NCI-H446 treated with DMSO at 0.1 percent for 48 hours (cell line): ENCODE results near the gene TGFBR1.

ENCODE experiments used
- DNase-seq: peaks from one replicate; lab custom pipeline; 2025; lab: John Stamatoyannopoulos, UW

Gene TGFBR1

GRCh38 chr9:99104459-99105151, at the start of gene TGFBR1:
Gene TGFBR1, plus strand, starts transcription at chr9:99105113. Its CDS starts 93 bp downstream, at chr9:99105206.
- DNase-seq = peak; percentile 69

- DNase-seq = no peak
These were observed 49.5 kb upstream of the TGFBR1 start for GRCh38 chr9:99055384-99055783.

- no peak for DNase-seq
These were observed 48.7 kb upstream of the TGFBR1 start for GRCh38 chr9:99056186-99056585.

- DNase-seq = no peak
These were observed 47.8 kb upstream of the TGFBR1 start for GRCh38 chr9:99056886-99057664.

GRCh38 chr9:99057665-99058625, 47.0 kb upstream of the TGFBR1 start:
- DNase-seq = no peak

DNA sequence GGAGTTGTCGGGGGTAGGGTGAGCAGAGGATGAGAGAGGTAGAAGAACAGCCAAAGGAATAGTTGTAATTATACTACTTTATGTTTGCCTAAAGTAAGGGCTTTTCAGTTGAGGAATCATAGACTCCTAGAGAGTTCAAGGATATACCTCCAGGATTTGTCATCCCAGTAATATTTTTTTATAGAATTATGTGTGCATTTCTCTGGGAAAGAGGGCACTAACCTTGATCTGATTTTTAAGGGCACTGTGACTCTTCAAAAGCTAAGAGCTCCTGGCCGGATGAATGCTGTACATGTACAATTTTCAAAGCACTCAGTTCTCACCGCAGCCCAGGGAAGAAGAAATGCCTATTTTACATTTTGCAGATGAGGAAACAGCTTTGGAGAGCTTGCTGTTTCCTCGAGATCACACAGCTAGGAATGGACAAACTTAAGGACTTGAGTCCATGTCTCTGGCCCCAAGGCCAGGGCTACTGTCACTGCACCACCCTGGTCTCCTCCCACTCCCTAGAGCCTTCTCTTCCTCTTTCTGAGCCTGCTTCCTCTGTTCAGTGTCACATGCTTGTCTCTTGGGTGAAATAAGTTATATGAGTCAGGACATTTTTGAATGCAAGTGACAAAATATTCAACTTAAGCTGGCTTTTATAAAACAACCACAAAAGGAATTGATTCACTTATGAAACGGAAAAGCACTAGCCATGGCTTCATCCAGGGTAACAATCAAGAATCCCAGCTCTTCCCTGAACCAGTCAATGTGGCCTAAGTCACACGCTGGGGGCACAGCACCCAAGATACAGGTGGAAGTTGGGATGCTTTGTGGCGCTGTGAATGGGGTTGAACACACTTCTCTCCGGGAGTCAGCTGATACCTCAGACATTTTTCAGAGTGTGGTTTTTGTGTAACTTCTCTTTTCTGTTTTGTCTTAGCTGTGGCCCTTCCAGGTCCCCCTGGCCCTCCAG, 45.7 kb upstream of the TGFBR1 start:
- no peak for DNase-seq

DNA sequence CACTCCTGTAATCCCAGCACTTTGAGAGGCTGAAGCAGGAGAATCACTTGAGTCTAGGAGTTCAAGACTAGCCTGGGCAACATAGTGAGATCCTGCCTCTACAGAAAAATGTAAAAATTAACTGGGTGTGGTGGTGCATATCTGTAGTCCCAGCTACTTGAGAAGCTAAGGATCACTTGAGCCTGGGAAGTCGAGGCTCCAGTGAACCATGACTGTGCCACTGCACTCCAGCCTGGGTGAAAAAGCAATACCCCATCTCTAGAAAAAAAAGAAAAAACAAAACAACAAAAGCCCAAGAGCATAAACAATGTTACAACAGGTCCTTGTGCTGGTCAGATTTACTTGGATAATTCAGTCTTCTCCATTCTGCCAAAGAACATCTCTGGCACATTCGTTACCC, 44.3 kb upstream of the TGFBR1 start:
- no peak for DNase-seq

- no peak for DNase-seq
These were observed 42.4 kb upstream of the TGFBR1 start for GRCh38 chr9:99062549-99062948.

GRCh38 chr9:99063522-99063921, 41.4 kb upstream of the TGFBR1 start:
- no peak for DNase-seq

GRCh38 chr9:99066571-99066970, 38.3 kb upstream of the TGFBR1 start:
- no peak for DNase-seq

GRCh38 chr9:99069075-99069474, 35.8 kb upstream of the TGFBR1 start:
- no peak for DNase-seq

DNA sequence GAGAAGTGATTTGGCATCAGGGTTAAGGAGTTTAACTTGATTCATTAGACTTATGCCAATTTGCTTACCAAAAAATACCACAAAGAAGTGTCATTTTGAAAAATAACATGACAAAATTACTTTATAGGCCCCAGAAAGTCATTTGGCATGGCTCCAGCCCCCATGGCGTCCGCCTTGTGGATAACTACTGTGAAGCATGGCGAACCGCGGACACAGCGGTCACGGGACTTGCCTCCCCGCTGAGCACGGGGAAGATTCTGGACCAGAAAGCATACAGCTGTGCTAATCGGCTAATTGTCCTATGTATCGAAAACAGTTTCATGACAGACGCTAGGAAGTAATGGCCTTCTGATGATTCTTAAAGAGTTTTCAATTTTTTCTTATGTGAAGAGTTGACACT, 35.4 kb upstream of the TGFBR1 start:
- DNase-seq = no peak

DNA sequence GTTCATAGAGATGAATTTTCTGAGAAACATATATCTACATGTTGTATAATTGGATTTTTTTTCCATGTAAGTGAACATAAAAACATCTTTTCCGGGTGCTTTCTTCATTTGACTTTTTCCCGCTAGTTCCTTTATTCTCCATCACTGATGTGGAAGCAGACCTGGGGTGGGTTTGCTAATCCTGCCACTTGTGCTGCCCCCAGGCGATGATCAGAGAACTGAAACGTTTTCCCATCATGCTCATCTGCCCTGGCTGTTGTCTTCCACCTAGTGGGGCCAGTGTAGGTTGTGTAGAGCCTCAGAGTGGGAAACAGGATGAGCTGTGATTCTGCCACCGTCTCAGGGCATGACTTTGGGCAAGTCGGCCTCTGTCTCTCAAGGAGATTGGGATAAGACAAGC, 34.2 kb upstream of the TGFBR1 start:
- no peak for DNase-seq

DNA sequence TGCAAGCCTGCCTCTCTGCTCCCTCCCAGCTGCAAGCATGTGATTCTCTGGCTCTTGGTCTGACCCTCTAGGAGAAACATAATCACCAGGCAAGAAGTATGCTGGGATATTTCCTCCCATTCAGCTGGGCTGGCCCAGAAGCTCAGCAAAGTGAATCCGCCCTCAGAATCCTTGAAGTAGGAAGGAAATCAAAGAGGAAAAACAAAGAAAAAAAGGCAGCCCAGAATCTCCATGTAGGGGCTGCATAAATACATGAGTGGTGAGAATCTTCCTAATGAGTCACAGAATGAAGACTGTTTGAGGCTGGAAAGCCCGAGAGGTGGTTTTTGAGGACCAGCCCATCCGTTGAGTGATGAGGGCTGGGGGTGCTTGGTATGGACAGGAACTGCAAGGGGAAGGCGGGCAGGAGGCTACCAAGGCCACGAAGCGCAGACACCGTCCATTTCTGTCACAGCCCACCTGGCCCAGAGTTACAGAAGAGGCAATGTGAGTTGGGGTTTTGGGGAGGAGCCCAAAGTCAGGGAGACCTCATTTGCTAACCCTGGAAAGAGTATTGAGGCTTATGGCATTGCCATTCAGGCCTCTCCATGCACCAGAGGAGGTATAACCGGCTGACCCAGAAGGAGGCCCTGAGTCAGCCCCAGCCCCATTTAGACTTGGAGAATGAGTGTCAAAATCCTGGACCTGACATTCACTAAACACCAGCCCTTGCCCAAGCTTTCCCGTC, 33.4 kb upstream of the TGFBR1 start:
- DNase-seq = no peak

GRCh38 chr9:99072040-99072394, 32.9 kb upstream of the TGFBR1 start:
- DNase-seq = no peak

DNA sequence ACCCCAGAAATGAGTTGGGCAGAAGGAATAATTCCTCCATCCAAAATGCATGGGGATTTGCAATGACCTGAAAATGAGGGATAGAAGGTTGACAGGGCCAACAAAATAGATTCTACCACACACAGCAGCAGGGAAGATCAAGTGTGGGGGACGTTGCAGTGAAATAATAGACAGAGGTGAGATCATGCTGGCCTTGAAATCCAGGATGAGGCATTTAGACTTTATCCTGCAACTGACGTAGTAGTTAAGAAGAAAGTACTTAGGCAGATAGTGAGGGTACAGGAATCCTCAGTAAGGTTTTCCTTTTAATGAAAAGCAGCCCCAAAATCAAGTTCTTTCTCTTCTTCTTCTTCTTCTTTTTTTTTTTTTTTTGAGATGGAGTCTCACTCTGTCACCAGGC, 31.6 kb upstream of the TGFBR1 start:
- DNase-seq = no peak

DNA sequence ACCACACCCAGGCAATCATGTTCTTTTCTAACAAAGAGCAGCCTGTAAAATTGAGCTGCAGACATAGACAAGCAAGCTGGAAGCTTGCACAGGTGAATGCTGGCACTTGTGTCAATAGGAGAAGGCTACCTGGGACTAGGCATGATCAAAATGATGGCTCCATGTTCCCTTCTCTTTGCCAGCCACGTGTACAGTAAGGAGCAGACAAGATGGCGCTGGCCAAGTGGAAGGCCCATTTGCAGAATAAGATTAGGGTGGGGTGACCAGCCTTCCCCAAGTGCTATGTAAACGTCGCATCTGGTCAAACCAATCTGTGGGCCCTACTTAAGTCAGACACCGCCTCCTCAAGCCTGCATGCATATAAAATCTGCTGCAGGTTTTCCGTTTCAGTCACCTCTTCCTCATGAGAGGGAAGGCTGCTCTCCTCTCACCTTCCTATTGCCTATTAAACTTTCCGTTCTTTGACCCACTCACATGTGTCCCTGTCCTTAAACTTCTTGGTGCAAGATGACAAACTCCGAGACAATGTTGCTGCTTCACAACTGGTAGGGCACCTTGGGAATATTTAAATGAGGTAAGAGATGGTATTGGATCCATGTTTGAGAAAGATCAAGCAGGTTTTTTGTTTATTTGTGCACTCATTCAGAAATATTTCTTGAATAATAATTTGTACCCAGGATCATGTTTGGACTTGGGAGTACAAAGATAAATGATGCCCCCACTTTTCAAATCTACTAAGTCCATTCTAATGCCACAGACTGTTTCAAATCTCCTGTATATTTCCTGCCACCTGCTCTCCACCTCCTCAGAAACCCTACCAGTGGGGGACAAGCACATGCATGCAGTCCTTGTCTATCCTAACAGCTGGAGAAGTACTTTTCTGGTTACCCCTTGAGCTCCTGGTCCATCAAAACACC, 30.7 kb upstream of the TGFBR1 start:
- no peak for DNase-seq

- DNase-seq = no peak
These were observed 30.0 kb upstream of the TGFBR1 start for GRCh38 chr9:99074902-99075245.

DNA sequence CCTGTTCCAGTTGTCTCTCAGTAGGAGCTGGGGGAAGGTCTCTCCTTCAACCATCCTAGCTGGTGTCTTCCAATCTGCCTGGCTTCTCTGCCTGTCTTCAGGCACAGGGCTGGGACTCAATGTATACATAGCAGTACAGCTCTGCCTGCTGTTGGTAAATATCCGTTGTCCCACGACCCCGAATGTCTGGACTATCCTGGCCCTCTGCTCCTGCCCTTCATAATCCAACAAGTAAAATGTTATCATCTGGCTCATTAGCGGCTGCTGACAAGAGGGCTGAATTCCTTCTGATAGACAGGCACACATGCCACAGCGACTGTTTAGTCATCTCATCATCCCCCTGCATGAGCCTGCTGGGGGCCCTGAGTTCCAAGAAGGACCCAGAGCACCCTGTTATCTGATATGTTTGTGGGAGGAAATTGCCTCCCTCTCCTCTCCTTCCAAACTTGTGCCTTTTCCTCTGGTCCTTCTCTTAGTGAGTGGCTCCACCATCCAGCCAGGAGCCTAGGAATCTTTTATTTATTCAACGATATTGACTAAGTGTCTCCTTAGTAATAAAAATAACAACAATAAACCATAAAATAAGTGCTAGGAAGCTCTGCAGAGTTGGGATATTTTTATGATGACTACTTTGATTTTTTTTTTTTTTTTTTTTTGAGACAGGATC, 29.5 kb upstream of the TGFBR1 start:
- no peak for DNase-seq
